ENCODE measurements around the gene TGFA.

Gene TGFA

DNA sequence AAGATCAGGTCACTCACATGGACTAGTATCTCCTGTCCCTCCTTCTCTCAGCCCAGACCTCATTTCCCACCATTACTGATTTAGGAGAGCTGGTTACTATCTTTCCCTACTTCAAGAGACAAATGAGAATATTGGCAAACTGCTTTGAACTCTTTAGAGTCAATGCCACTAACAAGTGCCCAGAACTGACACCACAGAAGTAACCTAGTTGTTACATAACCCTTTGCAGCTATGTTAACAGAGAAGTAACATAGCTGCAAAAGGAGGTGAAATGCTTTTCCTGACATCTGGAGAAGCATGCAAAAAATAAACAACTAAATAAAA lies 30.0 kb downstream of the TGFA start:
- no peak for DNase-seq

DNA sequence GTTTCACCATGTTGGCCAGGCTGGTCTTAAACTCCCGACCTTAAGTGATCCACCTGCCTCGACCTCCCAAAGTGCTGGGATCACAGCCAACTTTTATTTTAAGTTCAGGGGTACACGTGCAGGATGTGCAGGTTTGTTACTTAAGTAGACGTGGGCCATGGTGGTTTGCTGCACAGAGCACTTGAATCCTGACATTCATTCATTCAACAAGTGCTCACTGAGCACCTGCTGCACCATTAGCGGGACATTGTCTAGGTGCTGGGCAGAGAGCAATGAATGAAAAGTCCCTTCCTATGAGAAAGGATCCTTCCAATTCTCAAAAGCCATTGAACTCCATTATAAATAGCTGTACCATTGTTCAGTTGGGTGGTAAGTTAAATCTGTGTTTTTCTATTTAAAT lies 31.0 kb downstream of the TGFA start:
- DNase-seq, result no peak

DNA sequence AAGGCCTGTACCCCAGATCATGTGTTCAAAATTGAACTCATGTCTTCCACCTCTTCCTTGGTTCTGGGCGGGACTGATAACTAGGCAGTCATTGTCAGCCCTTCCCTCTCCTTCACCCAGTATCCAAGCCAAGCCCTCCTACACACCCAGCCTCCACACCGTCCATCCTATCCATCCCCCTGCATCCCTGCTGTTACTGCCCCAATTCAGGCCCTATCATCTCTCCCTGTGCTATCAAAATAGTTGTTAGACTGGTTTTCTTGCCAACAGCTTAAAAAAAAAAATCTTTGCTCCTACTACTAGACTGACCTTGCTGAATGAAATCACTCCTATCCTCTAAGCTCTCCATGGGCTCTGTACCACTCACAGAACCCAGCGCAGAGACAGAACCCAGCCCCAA lies 32.8 kb downstream of the TGFA start:
- DNase-seq, result no peak

DNA sequence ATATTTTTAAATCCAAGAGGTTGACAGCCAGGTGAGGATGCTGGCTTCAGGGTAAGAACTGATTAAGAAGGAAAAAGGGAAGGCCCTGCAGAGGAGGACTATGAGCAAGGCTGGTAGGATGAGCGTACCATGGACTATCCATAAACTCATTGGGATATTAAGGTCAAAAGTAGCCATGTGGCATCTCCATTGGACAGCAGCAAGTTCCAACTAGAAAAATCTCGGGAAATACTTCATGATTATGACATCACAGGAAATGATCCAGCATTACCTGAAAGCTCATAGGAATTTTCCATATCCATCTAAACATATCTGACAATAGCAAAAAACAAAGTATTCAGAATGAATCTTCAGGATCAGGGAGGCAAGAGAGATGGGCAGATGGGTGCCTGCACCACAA lies 34.2 kb downstream of the TGFA start:
- DNase-seq, result no peak

DNA sequence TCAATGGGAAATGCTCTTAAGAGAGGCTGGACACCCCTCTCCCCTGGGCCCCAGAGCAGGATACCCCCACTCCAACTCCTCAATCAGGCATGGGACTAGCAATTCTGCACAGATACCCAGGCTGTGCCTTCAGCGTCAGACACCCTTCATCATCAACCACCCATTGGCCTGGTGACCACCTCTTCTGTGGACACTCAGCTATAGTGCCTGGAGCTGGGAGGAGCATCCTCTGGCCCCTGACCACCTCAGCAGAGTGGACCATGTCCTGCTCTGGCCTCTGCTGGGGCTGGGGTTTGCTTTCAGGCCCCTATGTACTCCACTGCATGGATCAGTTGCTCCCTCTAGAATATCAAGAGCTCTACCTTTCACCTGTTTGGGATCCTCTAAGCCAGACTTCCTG lies 35.1 kb downstream of the TGFA start:
- no peak for DNase-seq

DNA sequence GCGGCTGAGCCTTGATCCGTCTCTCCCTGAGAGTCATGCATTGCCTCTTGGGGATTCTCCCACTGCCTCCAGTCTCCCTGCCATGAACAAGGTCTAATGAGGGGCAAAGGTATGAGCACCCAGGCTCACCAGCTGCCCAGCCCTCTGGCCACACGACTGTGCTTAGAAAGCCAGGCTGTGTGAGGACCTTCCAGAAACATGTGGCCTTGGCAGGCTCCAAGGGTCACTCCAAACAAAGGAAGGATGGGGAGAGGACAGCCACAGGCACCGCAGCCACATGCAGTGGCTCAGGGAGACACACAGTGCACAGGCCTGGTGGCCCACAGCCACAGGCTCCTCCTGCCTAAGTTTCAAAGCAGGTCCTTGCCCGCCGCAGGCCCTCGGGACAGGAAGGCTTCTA lies 35.8 kb downstream of the TGFA start:
- no peak for DNase-seq

DNA sequence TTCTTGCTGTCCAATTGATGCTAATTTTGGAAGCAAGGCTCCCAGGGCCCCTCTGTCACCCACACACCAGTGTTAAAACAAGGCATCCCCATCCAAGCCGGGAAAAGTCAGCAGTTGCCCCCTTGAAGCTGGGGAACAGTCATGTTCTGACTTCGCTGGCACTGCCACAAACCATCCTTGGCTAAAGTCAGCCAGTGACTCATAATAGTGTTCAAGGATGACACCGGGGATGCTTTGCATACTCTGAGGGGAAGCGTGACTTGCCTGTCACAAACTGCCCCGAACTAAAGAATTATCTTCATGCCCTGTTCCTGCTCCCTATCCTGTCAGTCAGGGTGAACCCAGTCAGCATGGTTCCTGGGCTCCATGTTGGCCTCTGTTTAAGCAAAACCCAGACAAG lies 37.0 kb downstream of the TGFA start:
- peak; percentile 70 for DNase-seq

DNA sequence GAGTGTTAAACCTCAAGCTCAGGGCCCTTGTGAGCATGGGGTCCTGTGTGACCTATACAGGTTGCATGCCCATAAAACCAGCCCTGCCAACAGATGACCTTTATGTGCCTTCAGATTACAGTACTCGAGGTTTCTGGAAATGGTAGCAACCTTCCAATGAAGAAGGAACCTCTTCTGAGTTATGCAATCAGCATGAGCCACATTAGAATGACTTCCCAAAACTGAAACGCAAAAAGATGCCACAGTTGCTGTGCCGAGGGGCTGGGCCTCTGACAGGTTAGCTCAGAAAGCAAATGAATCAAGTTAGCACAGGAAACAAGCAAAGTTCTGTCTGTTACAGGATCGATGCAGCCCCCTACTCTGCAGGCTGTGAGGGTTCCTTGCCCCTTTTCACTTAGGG lies 37.7 kb downstream of the TGFA start:
- DNase-seq, result peak; percentile 45

DNA sequence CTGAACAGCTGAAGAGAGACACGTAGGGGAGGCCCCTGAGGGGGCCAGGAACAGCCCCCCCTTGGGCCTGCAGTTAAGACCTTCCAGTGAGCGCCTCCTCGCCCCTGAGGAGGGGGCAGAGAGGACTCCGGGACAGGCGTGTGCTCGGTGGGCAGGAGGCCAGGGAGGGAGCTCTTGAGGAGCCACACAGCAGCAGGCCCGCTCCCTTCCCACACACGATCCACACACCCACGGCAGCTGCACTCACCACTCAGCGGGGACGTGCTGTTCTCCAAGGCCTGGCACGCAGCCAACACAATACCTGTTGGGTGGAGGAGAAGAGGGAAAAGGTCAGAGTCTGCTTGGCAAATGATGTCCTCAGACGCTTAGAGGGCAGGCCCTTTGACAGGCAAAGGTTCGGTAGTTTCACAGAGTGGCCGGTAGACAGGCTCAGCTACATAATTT lies 39.0 kb downstream of the TGFA start:
- DNase-seq, result no peak

DNA sequence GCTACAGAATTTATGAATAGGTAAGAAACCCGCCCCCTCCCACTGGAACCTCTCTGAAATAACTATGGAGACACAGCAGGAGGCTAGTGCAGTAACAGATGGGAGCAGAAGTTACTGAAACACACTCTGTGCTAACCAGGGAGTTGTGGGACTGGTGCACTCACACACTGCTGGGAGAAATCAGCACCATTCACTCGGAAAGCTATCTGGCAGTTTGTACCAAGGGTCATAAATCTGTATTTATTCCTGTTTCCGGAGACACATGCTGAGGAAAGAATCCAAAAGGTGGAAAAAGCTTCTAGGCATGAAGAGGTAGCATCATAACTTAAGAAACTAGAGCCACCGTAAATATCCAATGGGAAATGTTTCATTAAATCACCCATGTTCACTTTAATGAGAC lies 39.9 kb downstream of the TGFA start:
- DNase-seq, result no peak

DNA sequence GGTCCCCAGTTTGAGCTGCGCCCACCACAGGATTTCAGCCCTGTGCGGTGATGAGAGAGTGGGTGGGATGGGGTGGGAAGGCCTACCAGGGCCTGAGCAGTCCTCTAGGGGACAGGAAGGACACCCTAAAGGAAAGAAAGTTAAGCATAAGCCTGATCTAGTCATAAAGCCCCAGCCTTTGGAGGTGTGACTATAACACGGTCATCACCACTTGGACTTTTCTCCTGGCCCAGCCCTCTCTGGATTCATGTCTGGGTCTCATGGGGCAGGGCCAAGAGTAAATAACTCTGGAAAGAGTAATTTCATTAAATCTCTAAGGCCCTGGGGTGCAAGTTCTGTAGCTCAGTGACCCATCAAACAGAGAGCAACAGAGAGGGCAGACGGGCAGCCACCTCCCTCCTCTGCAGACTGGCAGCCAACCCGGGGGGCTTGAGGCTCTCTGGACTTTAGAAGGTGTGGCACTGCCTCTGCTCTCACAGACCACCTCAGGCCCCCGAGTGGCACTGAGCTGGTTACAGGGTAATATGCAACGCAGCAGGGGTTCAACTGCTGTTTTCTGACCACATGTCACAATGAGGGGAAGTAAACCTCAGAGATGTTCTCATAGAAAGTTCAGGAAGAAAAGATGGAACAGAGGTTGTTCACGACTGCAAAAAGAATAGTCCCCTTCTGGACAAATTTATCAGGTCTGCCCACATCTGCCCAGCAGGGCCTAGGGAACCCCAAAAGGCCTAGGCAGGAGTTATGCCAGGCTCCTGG lies 41.5 kb downstream of the TGFA start:
- no peak for DNase-seq

DNA sequence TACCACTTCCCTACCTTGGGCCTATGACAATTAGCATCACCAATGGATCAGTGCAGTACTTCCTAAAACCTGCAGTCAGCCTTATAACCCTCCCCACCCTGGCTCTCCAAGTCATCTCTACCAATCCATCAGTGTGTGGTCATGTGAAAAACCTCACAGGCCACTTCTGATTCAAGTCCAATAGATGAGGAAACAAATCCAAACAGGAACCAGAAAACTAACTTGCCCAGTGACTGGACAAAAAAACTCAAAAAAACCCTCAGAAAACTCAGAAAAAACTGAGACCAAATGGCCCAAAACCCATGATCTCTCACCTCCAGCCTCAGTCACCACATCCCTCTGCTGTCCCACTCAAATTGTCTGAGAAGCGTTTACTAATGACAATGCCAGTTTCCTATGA lies 43.3 kb downstream of the TGFA start:
- DNase-seq, result no peak

DNA sequence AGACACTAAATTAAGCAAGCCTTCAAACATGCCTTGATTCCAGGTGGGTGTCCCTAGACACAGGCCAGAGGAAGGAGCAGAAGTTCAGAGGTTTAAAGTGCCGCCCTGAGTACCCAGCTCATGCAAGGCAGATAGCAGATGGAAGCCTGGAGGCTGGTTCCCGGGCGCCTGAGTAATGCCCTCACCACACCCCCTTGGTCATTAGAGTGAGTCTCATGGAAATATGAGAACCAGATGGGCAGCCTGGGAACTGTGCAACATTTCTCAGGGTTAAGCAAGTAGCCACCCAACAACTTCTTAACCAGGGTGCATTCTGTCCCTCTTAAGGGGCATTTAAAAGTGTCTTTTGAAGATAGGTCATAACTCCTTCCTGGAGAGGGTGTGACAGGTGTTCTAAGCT lies 44.1 kb downstream of the TGFA start:
- no peak for DNase-seq

DNA sequence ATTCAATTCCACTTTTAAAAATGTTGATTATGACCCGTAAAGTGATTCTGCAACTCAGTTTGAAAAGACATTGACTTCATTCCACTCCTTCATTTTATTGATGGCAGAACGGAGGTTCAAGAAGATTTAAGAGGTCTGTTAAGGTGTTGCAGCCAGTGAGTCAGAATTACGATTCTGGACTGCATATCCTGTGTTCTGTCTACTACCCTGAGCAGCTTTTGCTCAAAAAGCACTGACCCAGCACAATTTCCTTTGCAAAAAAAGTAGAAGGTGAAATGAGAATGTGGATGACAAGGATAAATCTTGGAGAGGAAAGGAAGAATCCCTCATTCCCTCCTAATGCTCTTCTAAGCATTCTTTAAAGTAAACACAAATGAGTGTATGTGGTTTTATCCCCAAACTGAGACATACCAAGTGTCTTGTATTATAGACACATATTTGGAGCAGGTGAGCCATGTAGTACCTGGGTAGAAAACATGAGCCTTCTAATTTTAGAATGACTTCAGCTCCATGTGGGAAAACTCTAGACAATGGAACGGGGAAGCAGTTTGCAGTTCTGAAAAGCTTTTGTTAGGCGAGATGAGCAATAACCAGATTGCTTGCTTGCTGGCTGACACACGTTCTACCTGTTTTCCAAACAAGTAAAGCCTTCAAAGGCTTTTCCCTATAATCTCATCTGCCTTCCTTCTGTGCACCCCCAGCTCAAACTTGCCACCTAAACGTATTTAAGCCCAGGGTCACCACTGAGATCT lies 44.7 kb downstream of the TGFA start:
- DNase-seq, result no peak

DNA sequence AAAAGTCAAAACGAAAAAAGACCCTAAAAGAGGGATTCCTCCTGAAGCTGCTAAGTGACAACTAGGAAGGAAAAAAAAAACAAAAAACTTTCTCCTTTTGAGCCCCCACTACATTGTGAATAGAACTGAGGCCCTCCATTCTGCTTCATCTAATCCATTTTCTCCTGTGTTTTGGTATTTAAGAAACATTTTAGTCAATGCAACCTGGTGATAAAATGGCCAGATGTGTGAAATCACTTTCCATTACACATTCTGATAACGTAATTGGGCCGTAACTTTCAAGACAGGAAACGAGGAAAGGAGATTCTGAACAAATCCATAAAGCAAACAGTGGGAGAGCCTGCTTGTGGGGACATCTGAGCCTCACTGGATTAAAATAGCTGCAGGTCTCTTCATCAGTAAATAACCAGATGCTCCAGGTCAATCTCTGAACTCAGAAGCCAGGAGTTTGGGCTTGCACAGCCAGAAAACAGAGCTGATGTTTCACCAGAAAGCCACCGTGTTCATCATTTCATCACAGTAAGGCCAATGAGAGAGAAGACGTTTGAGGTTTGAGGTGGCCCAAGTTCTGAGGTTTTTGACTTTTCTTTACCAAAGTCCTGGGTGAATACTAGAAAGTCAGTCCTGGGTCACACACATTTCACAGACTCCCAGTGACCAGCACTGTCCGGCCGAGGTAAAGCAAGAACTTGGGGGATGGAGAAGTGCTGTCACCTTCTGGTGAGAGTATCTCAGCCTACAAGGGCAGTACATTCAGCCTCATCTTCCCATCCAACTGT lies 47.8 kb downstream of the TGFA start:
- no peak for DNase-seq

DNA sequence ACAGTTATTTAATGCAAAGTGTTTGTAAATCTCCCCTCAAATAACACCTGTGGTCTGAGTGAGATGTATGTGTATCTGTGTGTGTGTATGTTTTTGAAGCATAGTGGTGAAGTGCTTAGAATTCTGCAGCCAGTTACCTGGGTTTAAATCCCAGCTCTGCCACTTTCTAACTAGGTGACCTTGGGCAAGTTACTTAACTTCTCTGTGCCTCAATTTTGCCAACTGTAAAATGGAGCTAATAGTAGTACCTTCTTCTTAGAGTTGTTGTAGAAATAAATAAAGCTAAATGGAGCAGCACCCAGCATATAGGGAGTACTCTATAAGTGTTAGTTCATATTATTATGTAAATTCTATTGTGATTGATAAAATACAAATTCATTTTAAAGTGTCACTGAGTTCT lies 48.9 kb downstream of the TGFA start:
- DNase-seq, result no peak

DNA sequence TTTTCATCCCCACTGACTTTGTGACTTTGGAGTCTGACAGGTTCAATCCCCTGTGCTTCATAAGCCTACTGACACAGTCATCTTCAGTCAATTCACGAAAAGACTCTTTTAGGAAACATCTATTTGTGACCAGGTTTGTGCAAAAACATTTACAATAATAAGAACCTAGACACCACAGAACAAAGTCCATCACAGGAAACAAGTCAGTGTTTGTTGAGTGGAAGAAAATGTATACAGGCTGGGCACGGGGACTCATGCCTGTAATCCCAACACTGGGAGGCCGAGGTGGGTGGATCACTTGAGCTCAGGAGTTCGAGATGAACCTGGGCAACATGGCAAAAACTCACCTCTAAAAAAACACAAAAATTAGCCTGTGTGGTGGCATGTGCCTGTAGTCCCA lies 49.7 kb downstream of the TGFA start:
- no peak for DNase-seq

DNA sequence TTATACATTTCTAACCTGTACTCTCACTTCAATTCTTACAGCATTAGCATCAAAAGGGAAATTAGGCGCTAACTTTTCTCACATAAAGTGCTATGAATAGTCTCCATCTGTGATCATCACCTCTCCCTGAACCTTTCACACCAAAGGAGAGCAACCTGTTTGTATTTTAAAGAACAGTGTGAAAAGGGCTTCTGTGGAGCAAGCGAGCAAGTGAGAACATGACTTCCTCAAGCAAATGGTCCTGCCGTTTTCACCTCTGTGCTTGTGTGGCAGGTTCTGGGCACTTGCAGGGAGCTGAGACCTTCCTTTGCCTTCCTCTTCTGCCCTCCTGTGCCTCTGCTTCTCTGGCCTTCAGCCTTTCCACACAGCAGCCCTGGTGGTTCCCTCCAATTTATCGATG lies 51.9 kb downstream of the TGFA start:
- no peak for DNase-seq

DNA sequence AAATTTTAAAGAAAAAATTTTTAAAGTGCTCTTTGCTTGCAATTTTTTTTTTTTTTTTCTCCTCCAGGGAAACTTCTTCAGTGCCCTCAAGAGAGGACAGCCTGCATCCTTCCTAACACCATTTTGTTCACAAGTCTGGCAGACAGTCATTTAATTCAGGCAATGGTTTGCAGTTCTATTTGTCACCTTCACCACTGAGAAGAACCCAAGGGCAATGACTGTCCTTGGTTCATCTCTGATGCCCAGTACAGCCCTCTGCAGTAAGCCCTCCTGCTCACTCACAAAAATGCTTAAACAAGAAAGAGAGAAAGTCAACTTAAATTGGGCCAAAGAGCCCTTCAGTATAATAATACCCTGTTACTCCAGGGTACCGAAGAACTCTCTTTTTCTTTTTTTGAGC lies 52.4 kb downstream of the TGFA start:
- DNase-seq, result no peak

DNA sequence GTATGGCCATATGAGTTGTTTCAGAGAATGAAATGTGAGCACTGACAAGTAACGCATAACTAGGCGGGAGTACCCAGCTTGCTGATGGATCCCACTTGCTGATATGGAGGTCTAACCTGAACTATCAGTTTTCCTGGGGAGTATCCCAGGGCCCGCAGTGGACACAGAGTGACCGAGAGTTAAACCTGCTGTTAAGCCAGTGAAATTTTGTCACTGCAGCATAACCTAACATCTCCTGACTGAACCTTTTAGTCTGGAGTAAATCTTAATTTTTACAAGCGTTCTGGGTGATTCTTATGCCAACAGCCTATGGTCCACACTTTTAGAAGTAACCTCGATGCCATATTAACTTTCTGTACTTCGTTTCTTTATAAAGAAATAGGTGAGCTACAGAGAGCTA lies 54.4 kb downstream of the TGFA start:
- DNase-seq, result no peak

DNA sequence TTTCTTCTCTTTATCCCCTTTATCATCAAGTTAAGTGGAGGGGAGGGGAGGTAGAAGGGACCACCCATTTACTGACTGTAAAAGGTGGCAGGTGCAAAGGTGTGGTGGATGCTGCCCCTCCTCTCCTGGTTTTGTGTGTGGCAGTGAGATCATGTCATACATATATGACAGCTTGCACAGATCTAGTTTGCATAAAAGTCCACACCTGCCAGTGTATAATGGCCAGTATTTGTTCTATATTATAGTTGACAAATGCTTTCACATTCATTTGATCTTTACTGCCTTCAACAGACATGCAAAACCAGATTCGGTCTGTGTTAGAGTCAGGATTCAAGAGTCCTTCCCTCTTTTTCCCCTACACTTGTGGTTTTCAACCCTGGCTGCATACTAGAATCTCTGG lies 55.1 kb downstream of the TGFA start:
- DNase-seq, result no peak

DNA sequence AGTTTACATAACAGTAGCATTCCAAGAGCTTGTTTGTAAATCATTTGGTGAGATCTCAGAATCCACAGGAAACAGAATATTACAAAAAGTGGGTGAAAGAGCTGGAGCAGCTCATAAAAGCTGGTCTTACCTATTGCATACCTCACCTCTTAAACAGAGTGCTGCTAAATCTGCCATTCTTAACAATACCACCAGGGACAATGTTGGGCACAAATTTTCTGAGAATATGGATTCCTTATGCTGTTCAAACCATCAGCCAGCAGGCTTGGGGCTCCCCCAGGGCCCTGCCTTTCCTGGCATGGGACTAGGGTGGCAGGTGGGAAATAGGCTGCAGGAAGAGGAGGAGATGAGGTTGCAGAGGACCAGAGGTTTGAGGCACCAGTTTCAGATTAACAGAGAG lies 55.6 kb downstream of the TGFA start:
- DNase-seq, result no peak

DNA sequence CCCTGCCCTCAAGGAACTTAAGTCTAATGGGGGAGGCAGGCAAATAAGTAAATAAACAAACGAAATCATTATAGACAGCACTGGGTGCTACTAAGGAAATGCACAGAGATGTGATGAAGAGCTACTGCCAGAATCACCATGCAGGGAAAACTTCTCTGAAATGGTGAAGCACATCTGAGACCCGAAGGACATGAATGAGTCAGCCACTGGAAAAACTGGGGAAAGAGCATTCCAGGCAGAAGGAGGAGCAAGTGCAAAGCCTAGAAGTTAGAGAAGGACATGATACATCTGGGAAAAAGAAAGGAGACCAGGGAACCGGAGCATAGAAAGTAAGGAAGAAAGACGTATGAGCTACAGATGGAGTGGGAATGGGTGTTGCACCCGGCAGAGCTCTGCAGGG lies 56.8 kb downstream of the TGFA start:
- no peak for DNase-seq

DNA sequence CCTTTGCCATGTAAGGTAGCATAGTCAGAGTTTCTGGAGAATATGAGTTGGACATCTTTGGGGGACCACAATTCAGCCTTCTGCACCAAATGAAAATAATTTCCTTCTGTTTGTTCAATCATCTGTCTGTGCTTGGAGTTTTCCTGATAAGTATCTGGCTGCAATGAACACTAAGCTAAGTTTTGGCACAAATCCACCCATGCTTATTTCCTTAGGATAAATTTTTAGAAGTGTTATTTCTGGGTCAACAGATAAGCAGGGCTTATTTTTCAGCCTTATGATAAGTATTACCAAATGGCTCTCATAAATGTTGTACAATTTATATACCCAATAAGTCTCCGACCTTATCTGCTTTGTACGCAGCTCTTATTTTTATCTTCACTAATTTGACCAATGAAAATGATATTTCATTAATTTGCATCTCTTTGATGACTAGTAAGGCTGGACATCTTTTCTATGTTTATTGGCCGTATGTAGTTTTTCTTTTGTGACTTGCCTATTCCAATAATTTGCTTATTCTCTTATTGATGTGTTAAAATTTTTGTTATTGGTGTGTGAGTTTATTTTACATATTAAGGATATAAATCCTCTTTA lies 59.2 kb downstream of the TGFA start:
- DNase-seq, result no peak

Data from activated CD4-positive, alpha-beta T cell treated with anti-CD3 and anti-CD28 coated beads, Interleukin-2, amount 50 U/mL, for 16 hours (primary cell).